Lung microvascular endothelial cell (primary cell): Measurements from ENCODE around the gene SSNA1. TPM values are rescaled to one million over a fixed set of nuclear protein-coding genes. Genes with fewer than 3 reads are reported as not detected.
A peak's percentile ranks its signal among the peaks of the same experiment; 100 is the strongest.

Source experiments
- DNase-seq, 2 donors: peaks; one replicate each; pipeline versions ENCODE4 v3.0.0 to v3.0.0-alpha.2; 2010; ENCODE audit warnings: low read depth in 2 of 2
- total RNA-seq: library from RNA; depleted of rRNA; stranded (reverse); fragments of >200 nt; gene quantifications from 2 replicates; pipeline ENCODE4 v1.2.1, GENCODE V29; 2014

SSNA1 gene
- total RNA-seq, 1 donor from 2014 or later: 97.4 TPM

GRCh38 chr9:137219757-137220316 is 31.4 kb downstream of the SSNA1 start:
- no peak for DNase-seq

- no peak for DNase-seq
Observed at GRCh38 chr9:137220317-137221094, 32.0 kb downstream of the SSNA1 start.

GRCh38 chr9:137221095-137221505 is 32.6 kb downstream of the SSNA1 start:
- no peak for DNase-seq

GRCh38 chr9:137221506-137222111 is 33.1 kb downstream of the SSNA1 start:
- DNase-seq: no peak

- no peak for DNase-seq
Observed at GRCh38 chr9:137222190-137223077, 34.0 kb downstream of the SSNA1 start, which contains the start of gene RNF208. RNF208 (minus strand) TSS chr9:137222240; CDS start chr9:137221212, 1,028 bp downstream.

- DNase-seq: peak; percentile 99
Observed at GRCh38 chr9:137223078-137223970, 34.8 kb downstream of the SSNA1 start.

- no peak for DNase-seq
Observed at GRCh38 chr9:137224830-137225694, 36.6 kb downstream of the SSNA1 start, which contains the start of gene CYSRT1. CYSRT1 (plus strand) TSS chr9:137225174; CDS start chr9:137225622, 448 bp downstream.

GRCh38 chr9:137225699-137226331 is 37.3 kb downstream of the SSNA1 start:
- no peak for DNase-seq

- no peak for DNase-seq
Observed at GRCh38 chr9:137226338-137227053, 38.0 kb downstream of the SSNA1 start.

- peak; percentile 75 to 86 for DNase-seq
Observed at GRCh38 chr9:137227054-137227852, 38.8 kb downstream of the SSNA1 start, which contains the start of gene RNF224. RNF224 (plus strand) TSS chr9:137227502; CDS start chr9:137228336, 834 bp downstream.

- no peak for DNase-seq
Observed at GRCh38 chr9:137227853-137228505, 39.5 kb downstream of the SSNA1 start.

GRCh38 chr9:137228506-137228967 is 40.1 kb downstream of the SSNA1 start:
- no peak for DNase-seq

- no peak for DNase-seq
Observed at GRCh38 chr9:137228968-137229896, 40.8 kb downstream of the SSNA1 start.

- DNase-seq: no peak
Observed at GRCh38 chr9:137229903-137230704, 41.6 kb downstream of the SSNA1 start.
